Endothelial cell of umbilical vein (primary cell): ENCODE data around the gene PCDH9.

Source experiments
- EZH2 ChIP-seq: IDR thresholded peaks from 2 replicates; pipeline ENCODE4 v1.6.1; 2012; ENCODE audit warnings: borderline replicate concordance, low read depth, mild to moderate bottlenecking, moderate library complexity, low read length, inconsistent platforms; ENCODE audit not compliant: severe bottlenecking
- FOS ChIP-seq: IDR thresholded peaks from 2 replicates; pipeline ENCODE4 v1.6.1; 2011; ENCODE audit warnings: mild to moderate bottlenecking, low read length, moderate library complexity, borderline replicate concordance; ENCODE audit not compliant: insufficient read depth
- GATA2 ChIP-seq: IDR thresholded peaks from 2 replicates; pipeline ENCODE4 v1.7.0; 2011; ENCODE audit warnings: low read depth, mild to moderate bottlenecking, moderate library complexity, mixed read lengths, low read length; ENCODE audit not compliant: insufficient read length, insufficient read depth
- MAX ChIP-seq: IDR thresholded peaks from 2 replicates; pipeline ENCODE4 v1.6.1; 2011; ENCODE audit not compliant: insufficient read depth, insufficient read length
- MYC ChIP-seq: IDR thresholded peaks from one replicate; pipeline ENCODE4 v1.6.1; 2011; ENCODE audit warnings: mild to moderate bottlenecking, low read depth, low read length
- POLR2A ChIP-seq: IDR thresholded peaks from 2 replicates; pipeline ENCODE4 v1.6.1; 2012; ENCODE audit warnings: low read depth, mild to moderate bottlenecking, control low read depth, low read length
- POLR2AphosphoS5 ChIP-seq: IDR thresholded peaks from 2 replicates; pipeline ENCODE4 v1.6.1; 2012; ENCODE audit warnings: low read depth, mild to moderate bottlenecking, control low read depth, low read length, moderate library complexity; ENCODE audit not compliant: insufficient read depth
- TF ChIP-seq, protein P1 (sequence below), 2 donors: IDR thresholded peaks; 1 replicate in 1 of 2; 2 replicates in 1 of 2; pipeline ENCODE4 v1.5.1; 2011; ENCODE audit warnings: low read length in 2 of 2, mild to moderate bottlenecking in 2 of 2, moderate library complexity in 2 of 2, control low read depth in 1 of 2, inconsistent platforms in 1 of 2, low read depth in 1 of 2; ENCODE audit not compliant: insufficient read depth in 1 of 2; ENCODE audit errors: extremely low read depth in 1 of 2

DNA sequence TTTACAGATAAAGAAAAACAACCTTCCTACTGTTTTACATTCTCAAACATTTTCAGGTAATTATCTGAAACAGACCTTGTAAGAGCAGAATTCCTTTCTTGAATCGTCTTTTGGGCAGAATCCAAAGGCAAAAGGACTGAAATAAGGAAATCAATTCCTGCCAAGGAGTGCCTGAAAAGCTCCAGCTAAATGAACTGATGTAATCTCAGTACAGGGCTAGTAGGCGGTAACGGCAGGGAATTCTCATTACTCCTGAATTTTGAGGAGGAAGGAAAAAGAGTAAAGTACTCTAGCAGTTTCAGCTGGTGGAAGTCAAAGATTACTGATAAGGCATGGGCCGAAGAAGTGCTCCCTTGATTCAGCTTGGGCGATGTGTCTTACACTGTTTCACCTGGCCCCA lies 168.4 kb downstream of the PCDH9 start:
- TF ChIP-seq, protein P1, sequence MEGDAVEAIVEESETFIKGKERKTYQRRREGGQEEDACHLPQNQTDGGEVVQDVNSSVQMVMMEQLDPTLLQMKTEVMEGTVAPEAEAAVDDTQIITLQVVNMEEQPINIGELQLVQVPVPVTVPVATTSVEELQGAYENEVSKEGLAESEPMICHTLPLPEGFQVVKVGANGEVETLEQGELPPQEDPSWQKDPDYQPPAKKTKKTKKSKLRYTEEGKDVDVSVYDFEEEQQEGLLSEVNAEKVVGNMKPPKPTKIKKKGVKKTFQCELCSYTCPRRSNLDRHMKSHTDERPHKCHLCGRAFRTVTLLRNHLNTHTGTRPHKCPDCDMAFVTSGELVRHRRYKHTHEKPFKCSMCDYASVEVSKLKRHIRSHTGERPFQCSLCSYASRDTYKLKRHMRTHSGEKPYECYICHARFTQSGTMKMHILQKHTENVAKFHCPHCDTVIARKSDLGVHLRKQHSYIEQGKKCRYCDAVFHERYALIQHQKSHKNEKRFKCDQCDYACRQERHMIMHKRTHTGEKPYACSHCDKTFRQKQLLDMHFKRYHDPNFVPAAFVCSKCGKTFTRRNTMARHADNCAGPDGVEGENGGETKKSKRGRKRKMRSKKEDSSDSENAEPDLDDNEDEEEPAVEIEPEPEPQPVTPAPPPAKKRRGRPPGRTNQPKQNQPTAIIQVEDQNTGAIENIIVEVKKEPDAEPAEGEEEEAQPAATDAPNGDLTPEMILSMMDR (IDR thresholded peaks at IDR 0.05; ENCODE audit: extremely low read depth in 1 of 2, insufficient read depth in 1 of 2, low read depth in 1 of 2, low read length in 2 of 2): no peak
- TF ChIP-seq POLR2AphosphoS5: no peak
- no peak for TF ChIP-seq MAX
- no peak for TF ChIP-seq EZH2
- no peak for TF ChIP-seq FOS
- TF ChIP-seq MYC: no peak
- no peak for TF ChIP-seq POLR2A
- TF ChIP-seq GATA2: no peak
